Astrocyte (in vitro differentiated cells and primary cell): ENCODE results near the gene NUP62. TPM values are rescaled to one million over a fixed set of nuclear protein-coding genes. Genes with fewer than 3 reads are reported as not detected.

Experiments
- DNase-seq: peaks from one replicate; pipeline ENCODE4 v3.0.0-alpha.2; 2010; ENCODE audit warnings: low read depth
- FAIRE-seq: peaks from 2 replicates; lab custom pipeline; 2011; peaks lifted over from hg19 to GRCh38; lab: Jason Lieb, UNC
- H2AFZ ChIP-seq: 2 replicates; pipeline ENCODE4 v1.6.0; 2012; ENCODE audit warnings: low read depth, low read length, inconsistent platforms
- H3K27ac ChIP-seq: 2 replicates; pipeline ENCODE4 v1.5.1; 2011; ENCODE audit warnings: low read depth, low read length, inconsistent platforms
- H3K27me3 ChIP-seq: 2 replicates; pipeline ENCODE4 v1.6.0; 2011; ENCODE audit warnings: low read length, inconsistent platforms; ENCODE audit not compliant: insufficient read depth
- H3K36me3 ChIP-seq: 2 replicates; pipeline ENCODE4 v1.5.1; 2011; ENCODE audit warnings: low read length, inconsistent platforms; ENCODE audit not compliant: insufficient read depth
- H3K4me1 ChIP-seq: 2 replicates; pipeline ENCODE4 v1.5.1; 2011; ENCODE audit warnings: low read length, inconsistent platforms; ENCODE audit not compliant: insufficient read depth
- H3K4me2 ChIP-seq: 2 replicates; pipeline ENCODE4 v1.6.0; 2012; ENCODE audit warnings: low read length, inconsistent platforms
- H3K4me3 ChIP-seq: 2 replicates; pipeline ENCODE4 v1.5.1; 2011; ENCODE audit warnings: low read depth, mild to moderate bottlenecking, low read length, inconsistent platforms; ENCODE audit not compliant: insufficient read depth
- H3K79me2 ChIP-seq: 2 replicates; pipeline ENCODE4 v1.6.0; 2012; ENCODE audit warnings: mild to moderate bottlenecking, low read length, inconsistent platforms; ENCODE audit not compliant: insufficient read depth
- H3K9ac ChIP-seq: 2 replicates; pipeline ENCODE4 v1.6.0; 2012; ENCODE audit warnings: mild to moderate bottlenecking, low read length, inconsistent platforms
- H3K9me3 ChIP-seq: 2 replicates; pipeline ENCODE4 v1.5.1; 2012; ENCODE audit warnings: low read depth, mild to moderate bottlenecking, low read length, inconsistent platforms; ENCODE audit not compliant: insufficient read depth
- H4K20me1 ChIP-seq: 2 replicates; pipeline ENCODE4 v1.6.0; 2012; ENCODE audit warnings: low read length, inconsistent platforms; ENCODE audit not compliant: insufficient read depth
- H3K27ac Mint-ChIP-seq: one replicate; pipeline ENCODE4 v1.8.0; 2021; ENCODE audit warnings: mild to moderate bottlenecking, mixed read lengths; ENCODE audit not compliant: unreplicated experiment
- H3K27me3 Mint-ChIP-seq: one replicate; pipeline ENCODE4 v1.8.0; 2021; ENCODE audit warnings: low read depth, mixed read lengths; ENCODE audit not compliant: unreplicated experiment
- H3K36me3 Mint-ChIP-seq: one replicate; pipeline ENCODE4 v1.8.0; 2021; ENCODE audit warnings: low read depth, mixed read lengths; ENCODE audit not compliant: unreplicated experiment
- H3K4me1 Mint-ChIP-seq: one replicate; pipeline ENCODE4 v1.8.0; 2021; ENCODE audit warnings: low read depth, mixed read lengths; ENCODE audit not compliant: unreplicated experiment
- H3K4me3 Mint-ChIP-seq: one replicate; pipeline ENCODE4 v1.8.0; 2021; ENCODE audit warnings: mild to moderate bottlenecking, moderate library complexity, mixed read lengths; ENCODE audit not compliant: unreplicated experiment
- H3K9me3 Mint-ChIP-seq: one replicate; pipeline ENCODE4 v1.8.0; 2021; ENCODE audit warnings: mild to moderate bottlenecking, mixed read lengths; ENCODE audit not compliant: unreplicated experiment
- CTCF ChIP-seq: IDR thresholded peaks from 2 replicates; pipeline ENCODE4 v1.5.1; 2011; ENCODE audit warnings: low read depth, mild to moderate bottlenecking, inconsistent platforms, low read length, moderate library complexity; ENCODE audit not compliant: insufficient read depth
- EZH2 ChIP-seq: IDR thresholded peaks from 2 replicates; pipeline ENCODE4 v1.6.1; 2012; ENCODE audit warnings: mild to moderate bottlenecking, low read length, inconsistent platforms; ENCODE audit not compliant: insufficient read depth
- total RNA-seq: library from RNA; stranded (reverse); gene quantifications from 2 replicates; pipeline ENCODE4 v1.2.1, GENCODE V29; 2021

The NUP62 gene
- total RNA-seq, 1 donor from 2014 or later: 49.5 TPM

- Mint-ChIP-seq H3K36me3 (peaks cover 14% of the 10 kb centered on the region), H3K27ac (no peak overlapping the region), H3K4me3 (no peak overlapping the region), H3K9me3 (no peaks in the 10 kb centered on the region), H3K4me1 (peaks cover 3% of the 10 kb centered on the region), H3K27me3 (no peaks in the 10 kb centered on the region)
- DNase-seq (no peak), FAIRE-seq (no peak)
- Histone ChIP-seq H3K9me3 (no peaks in the 10 kb centered on the region), H3K9ac (peak overlapping the region; percentile 99), H3K79me2 (peaks cover 55% of the 10 kb centered on the region), H3K4me3 (peak overlapping the region; percentile 88), H3K27me3 (no peaks in the 10 kb centered on the region), H3K4me2 (peak overlapping the region; percentile 93), H3K4me1 (peaks cover 20% of the 10 kb centered on the region), H3K36me3 (peaks cover 4% of the 10 kb centered on the region), H3K27ac (peak overlapping the region; percentile 100), H4K20me1 (peaks cover 5% of the 10 kb centered on the region), H2AFZ (peak overlapping the region; percentile 68)
- TF ChIP-seq CTCF (no peak), EZH2 (no peak)
Observed at GRCh38 chr19:49875857-49876421, 53.4 kb downstream of the NUP62 start.

- peaks cover 27% of the 10 kb centered on the region for H3K4me1 ChIP-seq
- H3K27ac ChIP-seq: peak overlapping the region; percentile 100
- peaks cover 13% of the 10 kb centered on the region for H3K36me3 Mint-ChIP-seq
- H3K4me2 ChIP-seq: peak overlapping the region; percentile 93
- no peaks in the 10 kb centered on the region for H3K27me3 ChIP-seq
- H3K4me1 Mint-ChIP-seq: peaks cover 5% of the 10 kb centered on the region
- TF ChIP-seq CTCF: no peak
- TF ChIP-seq EZH2: no peak
- peaks cover 4% of the 10 kb centered on the region for H3K36me3 ChIP-seq
- H3K79me2 ChIP-seq: peaks cover 63% of the 10 kb centered on the region
- H3K9me3 Mint-ChIP-seq: no peaks in the 10 kb centered on the region
- peak overlapping the region; percentile 99 for H3K9ac ChIP-seq
- DNase-seq: no peak
- H3K4me3 Mint-ChIP-seq: no peak overlapping the region
- no peak overlapping the region for H2AFZ ChIP-seq
- H3K27ac Mint-ChIP-seq: no peak overlapping the region
- no peaks in the 10 kb centered on the region for H3K27me3 Mint-ChIP-seq
- H3K9me3 ChIP-seq: no peaks in the 10 kb centered on the region
- no peak for FAIRE-seq
- H4K20me1 ChIP-seq: peaks cover 5% of the 10 kb centered on the region
- peak overlapping the region; percentile 88 for H3K4me3 ChIP-seq
Observed at GRCh38 chr19:49875177-49875576, 54.1 kb downstream of the NUP62 start.

- no peak overlapping the region for H3K27ac ChIP-seq
- Mint-ChIP-seq H3K27ac (peak overlapping the region; percentile 83), H3K9me3 (no peaks in the 10 kb centered on the region), H3K27me3 (no peaks in the 10 kb centered on the region), H3K4me1 (peaks cover 6% of the 10 kb centered on the region), H3K36me3 (peaks cover 13% of the 10 kb centered on the region), H3K4me3 (no peak overlapping the region)
- peaks cover 4% of the 10 kb centered on the region for H3K36me3 ChIP-seq
- no peak for DNase-seq
- no peaks in the 10 kb centered on the region for H3K9me3 ChIP-seq
- peaks cover 5% of the 10 kb centered on the region for H4K20me1 ChIP-seq
- no peak for FAIRE-seq
- TF ChIP-seq CTCF: no peak
- no peak for TF ChIP-seq EZH2
- H3K4me2 ChIP-seq: peak overlapping the region; percentile 93
- peaks cover 65% of the 10 kb centered on the region for H3K79me2 ChIP-seq
- H3K27me3 ChIP-seq: no peaks in the 10 kb centered on the region
- H3K9ac ChIP-seq: peak overlapping the region; percentile 99
- H3K4me3 ChIP-seq: no peak overlapping the region
- H2AFZ ChIP-seq: no peak overlapping the region
- peaks cover 32% of the 10 kb centered on the region for H3K4me1 ChIP-seq
Observed at GRCh38 chr19:49874503-49875157, 54.7 kb downstream of the NUP62 start.
